ENCODE data around the gene AS3MT. TPM values are rescaled to one million over a fixed set of nuclear protein-coding genes. Genes with fewer than 3 reads are reported as not detected.

AS3MT gene
- total RNA-seq, 4 donors from 2014 or later: 0.91 to 5.6 (median 4.8) TPM

Other genes with a start within 250 kb of the AS3MT start
- gene TRIM8, start 225.0 kb upstream of the AS3MT start, total RNA-seq: 100 to 1,000 TPM; 113 to 222 (median 138) TPM
- gene ARL3, start 155.1 kb upstream of the AS3MT start, total RNA-seq: 1 to 10 TPM; 1.0 to 2.4 (median 1.5) TPM
- gene SFXN2, start 154.8 kb upstream of the AS3MT start, total RNA-seq: 1 to 10 TPM in 1 of 4 donors, under 1 TPM in 3; 0.20 to 5.0 (median 0.76) TPM
- 100 to 1,000 TPM; 103 to 204 (median 145) TPM for gene WBP1L, start 125.5 kb upstream of the AS3MT start, total RNA-seq
- 1 to 10 TPM in 1 of 4 donors, not detected in 3; 4.2 TPM for gene CYP17A1, start 32.1 kb upstream of the AS3MT start, total RNA-seq
- gene BORCS7, start 15.2 kb upstream of the AS3MT start, total RNA-seq: 10 to 100 TPM; 18.1 to 38.2 (median 27.1) TPM
- gene CNNM2, start 48.8 kb downstream of the AS3MT start, total RNA-seq: 1 to 10 TPM; 1.1 to 3.2 (median 2.0) TPM

Measured in gastrocnemius medialis (tissue), 4 donors.